H1 (cell line): Measurements from ENCODE around the gene TPSG1. TPM values are rescaled to one million over a fixed set of nuclear protein-coding genes. Genes with fewer than 3 reads are reported as not detected.

ENCODE experiments used
- CTCF ChIA-PET: fragments of 300-600 bp; sonication (Branson Sonifier 250); formaldehyde crosslinking; loops from one replicate; lab custom pipeline; 2021; ENCODE audit not compliant: partially characterized antibody; lab: Charles Lee
- POLR2A ChIA-PET: fragments of 300-600 bp; sonication (Branson Sonifier 250); formaldehyde crosslinking; loops from one replicate; lab custom pipeline; 2021; ENCODE audit warnings: inconsistent platforms; ENCODE audit not compliant: partially characterized antibody; lab: Charles Lee
- DNase-seq, 2 experiments: peaks; one replicate each; pipeline versions ENCODE4 v3.0.0 to v3.0.0-alpha.2; 2010 to 2022; ENCODE audit warnings: low spot score in 2 of 2, low read depth in 1 of 2, mixed read lengths in 1 of 2
- FAIRE-seq: peaks from 2 replicates; lab custom pipeline; 2011; peaks lifted over from hg19 to GRCh38; lab: Jason Lieb, UNC
- H2AFZ ChIP-seq: 2 replicates; pipeline ENCODE4 v1.8.1; 2012; ENCODE audit warnings: low read length, inconsistent platforms
- H2AK5ac ChIP-seq: 2 replicates; pipeline ENCODE4 v1.6.1; 2013; ENCODE audit warnings: low read depth, low read length
- H2BK120ac ChIP-seq: replicated peaks from 2 replicates; pipeline ENCODE3; 2013; ENCODE audit warnings: low read depth, low read length, inconsistent platforms
- H2BK12ac ChIP-seq: 2 replicates; pipeline ENCODE4 v1.6.1; 2013; ENCODE audit warnings: low read depth, low read length
- H2BK15ac ChIP-seq: 2 replicates; pipeline ENCODE4 v1.6.1; 2013; ENCODE audit warnings: low read length
- H2BK20ac ChIP-seq: 2 replicates; pipeline ENCODE4 v1.6.1; 2013; ENCODE audit warnings: low read length
- H2BK5ac ChIP-seq: 2 replicates; pipeline ENCODE4 v1.6.1; 2013; ENCODE audit warnings: low read depth, low read length
- H3K14ac ChIP-seq: 2 replicates; pipeline ENCODE4 v1.6.1; 2013; ENCODE audit warnings: inconsistent platforms; ENCODE audit not compliant: insufficient read length
- H3K18ac ChIP-seq: 2 replicates; pipeline ENCODE4 v1.6.1; 2013; ENCODE audit warnings: low read length; ENCODE audit errors: extremely low read depth
- H3K23ac ChIP-seq: 2 replicates; pipeline ENCODE4 v1.6.1; 2013; ENCODE audit warnings: inconsistent platforms; ENCODE audit not compliant: insufficient read length
- H3K23me2 ChIP-seq: 2 replicates; pipeline ENCODE4 v1.6.1; 2013; ENCODE audit warnings: low read depth, low read length
- H3K27ac ChIP-seq: 2 replicates; pipeline ENCODE4 v1.6.1; 2011; ENCODE audit warnings: low read depth, low read length, inconsistent platforms
- H3K27me3 ChIP-seq, 4 experiments: replicated peaks in 1 of 4; 1 replicate in 1 of 4; 2 replicates in 3 of 4; pipeline versions ENCODE4 v1.6.1 to v1.8.1; 2011 to 2013; ENCODE audit warnings: low read length in 3 of 4, mild to moderate bottlenecking in 3 of 4, inconsistent platforms in 2 of 4, mixed read lengths in 2 of 4, moderate library complexity in 1 of 4; ENCODE audit not compliant: control insufficient read depth in 3 of 4, insufficient read depth in 3 of 4; ENCODE audit errors: extremely low read depth in 1 of 4
- H3K36me3 ChIP-seq, 4 experiments: 2 replicates each; pipeline versions ENCODE4 v1.6.1 to v1.8.1; 2011 to 2013; ENCODE audit warnings: mild to moderate bottlenecking in 4 of 4, low read length in 3 of 4, moderate library complexity in 2 of 4, control low read depth in 1 of 4, inconsistent platforms in 1 of 4; ENCODE audit not compliant: insufficient read depth in 4 of 4, control insufficient read depth in 2 of 4
- H3K4ac ChIP-seq: replicated peaks from 2 replicates; pipeline ENCODE3; 2013; ENCODE audit warnings: low read length, low read depth, mixed read lengths, inconsistent platforms; ENCODE audit not compliant: insufficient read length
- H3K4me1 ChIP-seq, 4 experiments: replicated peaks in 1 of 4; 1 replicate in 1 of 4; 2 replicates in 3 of 4; pipeline versions ENCODE4 v1.6.1 to v1.8.1; 2011 to 2013; ENCODE audit warnings: low read length in 3 of 4, inconsistent platforms in 2 of 4, mixed read lengths in 1 of 4; ENCODE audit not compliant: insufficient read depth in 4 of 4, control insufficient read depth in 3 of 4
- H3K4me2 ChIP-seq, 2 experiments: 2 replicates each; pipeline versions ENCODE4 v1.6.1 to v1.8.1; 2011 to 2013; ENCODE audit warnings: low read depth in 2 of 2, low read length in 2 of 2, control low read depth in 1 of 2, inconsistent platforms in 1 of 2, mild to moderate bottlenecking in 1 of 2; ENCODE audit not compliant: insufficient read depth in 1 of 2
- H3K4me3 ChIP-seq, 4 experiments: fragments of 200-600, 300-600 bp in 1 of 4; sonication (generic), shearing (Covaris generic), sonication (Bioruptor Twin) in 1 of 4; 2 replicates each; pipeline versions ENCODE4 v1.5.1 to v1.8.1; 2011 to 2016; ENCODE audit warnings: low read length in 4 of 4, low read depth in 3 of 4, control low read depth in 2 of 4, inconsistent platforms in 2 of 4, mild to moderate bottlenecking in 2 of 4, mixed read lengths in 1 of 4, moderate library complexity in 1 of 4; ENCODE audit not compliant: insufficient read depth in 2 of 4; ENCODE audit errors: extremely low read depth in 1 of 4
- H3K56ac ChIP-seq: replicated peaks from 2 replicates; pipeline ENCODE3; 2013; ENCODE audit warnings: low read depth, mild to moderate bottlenecking, mixed read lengths, low read length, inconsistent platforms; ENCODE audit not compliant: insufficient read length
- H3K79me1 ChIP-seq: 2 replicates; pipeline ENCODE4 v1.6.1; 2013; ENCODE audit warnings: low read depth, low read length, control low read depth
- H3K79me2 ChIP-seq, 2 experiments: 2 replicates each; pipeline versions ENCODE4 v1.6.1 to v1.8.1; 2012 to 2013; ENCODE audit warnings: low read length in 2 of 2, mild to moderate bottlenecking in 2 of 2, inconsistent platforms in 1 of 2; ENCODE audit not compliant: insufficient read depth in 2 of 2, control insufficient read depth in 1 of 2
- H3K9ac ChIP-seq, 4 experiments: replicated peaks in 1 of 4; 1 replicate in 1 of 4; 2 replicates in 3 of 4; pipeline versions ENCODE4 v1.6.1 to v1.8.1; 2011 to 2013; ENCODE audit warnings: low read depth in 3 of 4, low read length in 3 of 4, control low read depth in 2 of 4, mild to moderate bottlenecking in 2 of 4, moderate library complexity in 2 of 4, inconsistent platforms in 1 of 4; ENCODE audit errors: extremely low read depth in 1 of 4
- H3K9me3 ChIP-seq, 2 experiments: 2 replicates each; pipeline versions ENCODE4 v1.6.1 to v1.8.1; 2012 to 2013; ENCODE audit warnings: mild to moderate bottlenecking in 2 of 2, moderate library complexity in 2 of 2, control low read depth in 1 of 2, inconsistent platforms in 1 of 2, low read depth in 1 of 2, low read length in 1 of 2, mixed read lengths in 1 of 2; ENCODE audit not compliant: insufficient read depth in 2 of 2
- H4K20me1 ChIP-seq, 2 experiments: replicated peaks in 1 of 2; 2 replicates each; pipeline versions ENCODE3 to v1.8.1; 2011 to 2013; ENCODE audit warnings: inconsistent platforms in 2 of 2, low read length in 2 of 2, mild to moderate bottlenecking in 1 of 2; ENCODE audit not compliant: insufficient read depth in 2 of 2, control insufficient read depth in 1 of 2
- H4K5ac ChIP-seq: 2 replicates; pipeline ENCODE4 v1.6.1; 2013; ENCODE audit warnings: low read length, low read depth, mixed read lengths, inconsistent platforms; ENCODE audit not compliant: insufficient read length
- H4K8ac ChIP-seq: 2 replicates; pipeline ENCODE4 v1.8.0; 2013; ENCODE audit warnings: mild to moderate bottlenecking, moderate library complexity, low read length, inconsistent platforms; ENCODE audit not compliant: insufficient read depth; ENCODE audit errors: extremely low read depth
- H4K91ac ChIP-seq: replicated peaks from 2 replicates; pipeline ENCODE3; 2013; ENCODE audit warnings: low read length, mixed read lengths, inconsistent platforms; ENCODE audit not compliant: insufficient read length
- BCL11A ChIP-seq, 2 experiments: IDR thresholded peaks; one replicate each; pipeline ENCODE4 v1.6.1; 2011; ENCODE audit warnings: low read depth in 2 of 2, low read length in 2 of 2, mild to moderate bottlenecking in 2 of 2
- CTCF ChIP-seq, 3 experiments: IDR thresholded peaks; 1 replicate in 2 of 3; 2 replicates in 1 of 3; pipeline versions ENCODE4 v1.5.1 to v1.6.1; 2011; ENCODE audit warnings: low read length in 3 of 3, mild to moderate bottlenecking in 3 of 3, inconsistent platforms in 2 of 3, low read depth in 1 of 3, moderate library complexity in 1 of 3; ENCODE audit not compliant: insufficient read depth in 1 of 3; ENCODE audit errors: control extremely low read depth in 1 of 3
- JUND ChIP-seq: IDR thresholded peaks from 2 replicates; pipeline ENCODE4 v1.6.1; 2011; ENCODE audit warnings: mild to moderate bottlenecking, improper control_type of control experiment, low read length
- KDM1A ChIP-seq: fragments of 200-600, 300-600 bp; sonication (generic); IDR thresholded peaks from 2 replicates; pipeline ENCODE4 v1.7.1; 2016; ENCODE audit warnings: mild to moderate bottlenecking, low read length, borderline replicate concordance
- KDM4A ChIP-seq: IDR thresholded peaks from one replicate; pipeline ENCODE4 v1.7.1; 2012; ENCODE audit warnings: low read depth, mild to moderate bottlenecking, moderate library complexity, low read length, inconsistent platforms; ENCODE audit not compliant: severe bottlenecking
- RBBP5 ChIP-seq: IDR thresholded peaks from 2 replicates; pipeline ENCODE4 v1.7.1; 2012; ENCODE audit warnings: low read depth, mild to moderate bottlenecking, inconsistent platforms, low read length, moderate library complexity, borderline replicate concordance
- SP1 ChIP-seq: IDR thresholded peaks from 2 replicates; pipeline ENCODE4 v1.6.1; 2011; ENCODE audit warnings: low read depth, low read length
- TAF7 ChIP-seq: optimal IDR thresholded peaks from 2 replicates; pipeline ENCODE3; 2011; ENCODE audit warnings: low read depth, mild to moderate bottlenecking, inconsistent platforms, low read length, moderate library complexity, borderline replicate concordance
- TEAD4 ChIP-seq: IDR thresholded peaks from 2 replicates; pipeline ENCODE4 v1.6.1; 2012; ENCODE audit warnings: low read depth, low read length, inconsistent platforms, mixed read lengths
- WGBS, 2 experiments: shearing (Covaris generic) in 1 of 2; methylation state at CpG; one replicate each; pipeline versions ENCODE4 v1.1.6 to v1.1.7; 2013 to 2015; ENCODE audit warnings: low lambda C conversion rate in 2 of 2, mixed read lengths in 2 of 2, inconsistent platforms in 1 of 2, low coverage in 1 of 2, missing lambda C conversion rate in 1 of 2; ENCODE audit not compliant: insufficient replicate concordance in 2 of 2, insufficient coverage in 1 of 2, insufficient read length in 1 of 2; ENCODE audit errors: extremely low coverage in 1 of 2, missing lambda C conversion rate in 1 of 2; 5-methylcytosine and 5-hydroxymethylcytosine counted together
- polyA plus RNA-seq, 7 experiments: library from polyadenylated mRNA; depleted of rRNA in 3 of 7; stranded (reverse) in 5 of 7; unstranded in 2 of 7; fragments of >200 nt in 5 of 7; fragments of 200-250 nt in 2 of 7; gene quantifications; 1 replicate in 5 of 7; 2 replicates in 1 of 7; 4 replicates in 1 of 7; pipeline versions ENCODE4 v1.2.1 to v1.2.3, GENCODE V29; 2011 to 2013; ENCODE audit warnings: missing spikeins in 2 of 7, mixed read lengths in 2 of 7
- total RNA-seq: library from RNA; stranded (reverse); fragmentation: NEBNext Ultra II Directional; extraction: Animal tissue kit (Norgen Biotek cat#: 25700); gene quantifications from 2 replicates; pipeline ENCODE4 v1.2.1, GENCODE V29; 2021

Gene TPSG1
- total and polyA plus RNA-seq, 2 of the 8 experiments (the other 6 are each of a cell fraction or from before 2014, with no cell fraction given), result not detected

- no peak overlapping the region for H3K14ac ChIP-seq
- 88% methylated on average over 26 of the region's 38 CpGs; no CpG with 5 or more reads in 1 of the 2 experiments for WGBS, 2 experiments
- no peak overlapping the region for H4K8ac ChIP-seq
- FAIRE-seq, result no peak
- no peak overlapping the region for H3K4me2 ChIP-seq
- H3K4me3 ChIP-seq, result no peak overlapping the region
- DNase-seq, result no peak
- H2AK5ac ChIP-seq, result no peak overlapping the region
- no peak overlapping the region for H3K27ac ChIP-seq
- H3K4me1 ChIP-seq, result no peaks in the 10 kb centered on the region; a peak in 1 of 7 replicates
- ChIA-PET CTCF (interaction anchor here (0.8 to 1.5 kb wide), 6 partner anchors 30 to 482 kb away, joined by 3 to 4 read pairs (median 3); no protein-coding TSS in a partner anchor), POLR2A (interaction anchor here (1.2 kb wide), 1 partner anchor 15 kb away, joined by 4 read pairs; no protein-coding TSS in a partner anchor)
- H3K79me2 ChIP-seq, result no peaks in the 10 kb centered on the region
- H4K91ac ChIP-seq, result no peak overlapping the region
- H3K36me3 ChIP-seq, result peaks cover 0 to 18% (median 2%) of the 10 kb centered on the region in 4 experiments; a peak in 4 of 8 replicates
- H4K5ac ChIP-seq, result no peak overlapping the region
- H2BK5ac ChIP-seq, result no peak overlapping the region
- H3K56ac ChIP-seq, result no peak overlapping the region
- no peak overlapping the region for H2BK20ac ChIP-seq
- H2BK120ac ChIP-seq, result no peak overlapping the region
- H2BK15ac ChIP-seq, result no peak overlapping the region
- H3K23ac ChIP-seq, result no peak overlapping the region
- H3K9ac ChIP-seq, result no peak overlapping the region
- H3K4ac ChIP-seq, result no peak overlapping the region
- no peak overlapping the region for H2BK12ac ChIP-seq
- H3K27me3 ChIP-seq, result peaks cover 0 to 2% (median under 1%) of the 10 kb centered on the region in 4 experiments; a peak in 1 of 7 replicates
- H3K9me3 ChIP-seq, result no peaks in the 10 kb centered on the region
- H2AFZ ChIP-seq, result no peak overlapping the region
- no peak overlapping the region for H3K18ac ChIP-seq
- H3K23me2 ChIP-seq, result no peaks in the 10 kb centered on the region
- H4K20me1 ChIP-seq, result peaks cover 0 to 7% of the 10 kb centered on the region in 2 experiments
- H3K79me1 ChIP-seq, result no peaks in the 10 kb centered on the region
- TF ChIP-seq TEAD4, result no peak
- no peak for TF ChIP-seq BCL11A (IDR thresholded peaks at IDR 0.05; ENCODE audit: low read depth in 2 of 2, low read length in 2 of 2)
- TF ChIP-seq TAF7, result no peak
- TF ChIP-seq RBBP5, result no peak
- TF ChIP-seq JUND, result no peak
- no peak for TF ChIP-seq CTCF (IDR thresholded peaks at IDR 0.05; ENCODE audit: control extremely low read depth in 1 of 3, insufficient read depth in 1 of 3, low read depth in 1 of 3, low read length in 3 of 3)
- TF ChIP-seq SP1, result no peak
- no peak for TF ChIP-seq KDM4A
- no peak for TF ChIP-seq KDM1A
These were observed 1.5 kb downstream of the TPSG1 start for GRCh38 chr16:1223355-1224214.
